LNCaP clone FGC (cell line): ENCODE data around the gene PDGFD.

Experiments used
- DNase-seq: peaks from one replicate; pipeline ENCODE4 v3.0.0-alpha.2; 2011; ENCODE audit warnings: low read depth
- H3K4me3 ChIP-seq: 2 replicates; pipeline ENCODE4 v1.5.1; 2011; ENCODE audit warnings: mild to moderate bottlenecking, low read depth, low read length, control low read depth
- CTCF ChIP-seq: IDR thresholded peaks from 2 replicates; pipeline ENCODE4 v1.5.1; 2012; ENCODE audit warnings: mild to moderate bottlenecking; ENCODE audit not compliant: control insufficient read depth, insufficient read depth; ENCODE audit errors: extremely low read depth

PDGFD gene

DNA sequence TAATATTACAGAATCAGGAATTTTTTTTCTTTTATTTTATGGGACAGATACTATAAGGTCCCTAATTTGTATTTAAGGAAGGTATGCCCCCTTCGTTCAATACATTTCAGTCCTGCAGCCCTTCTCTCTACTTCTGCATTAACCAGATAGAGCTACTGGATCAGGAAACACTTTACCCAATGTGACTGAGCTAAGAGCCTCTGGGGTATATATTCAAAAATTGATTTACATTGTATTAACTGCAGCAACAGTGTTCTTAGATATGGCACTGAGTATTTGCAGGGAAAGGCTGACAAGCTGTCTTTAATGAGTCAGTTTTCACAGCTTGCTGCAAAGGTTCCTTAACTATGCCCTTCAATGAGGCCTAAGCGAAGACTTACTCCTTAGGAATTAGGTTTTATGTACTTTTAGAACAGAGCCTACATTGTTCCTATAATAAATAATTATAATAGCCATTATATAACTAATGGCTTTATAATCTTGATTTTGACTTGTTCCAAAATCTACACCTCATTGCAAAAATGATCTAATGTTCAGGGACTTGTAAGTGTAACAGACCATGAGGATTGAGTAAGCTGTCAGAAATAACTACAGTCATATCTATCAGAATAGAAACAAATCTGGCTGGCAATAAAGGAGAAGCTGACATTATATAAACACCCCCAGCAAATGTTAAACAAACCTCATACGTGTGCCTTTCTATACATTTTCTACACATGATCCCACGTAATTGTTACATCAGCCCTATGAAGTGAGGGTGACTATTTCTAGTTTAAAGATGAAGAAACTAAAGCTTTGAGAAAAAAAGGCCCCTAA, 72.5 kb downstream of the PDGFD start:
- H3K4me3 ChIP-seq, result no peak overlapping the region
- TF ChIP-seq CTCF, result no peak
- no peak for DNase-seq

DNA sequence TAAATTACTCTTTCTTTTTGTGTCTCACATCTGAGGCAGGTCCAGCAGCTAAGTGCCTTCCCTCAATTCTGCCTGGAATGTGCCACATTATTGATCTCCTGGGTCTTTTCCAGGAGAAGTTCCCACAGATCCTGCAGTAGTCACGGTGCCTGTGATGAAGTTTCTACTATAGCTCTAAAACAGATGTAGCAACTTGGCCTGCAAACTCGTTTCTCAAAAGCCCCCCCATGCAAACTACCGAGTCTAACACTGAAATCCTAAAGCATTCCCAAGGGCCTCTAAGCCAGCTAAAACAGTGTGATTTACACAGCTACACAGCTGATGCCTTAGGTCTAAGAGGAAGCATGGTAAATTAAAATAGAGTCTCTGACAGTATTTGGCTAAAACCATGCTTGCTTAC, 73.2 kb downstream of the PDGFD start:
- TF ChIP-seq CTCF, result no peak
- no peak overlapping the region for H3K4me3 ChIP-seq
- no peak for DNase-seq

DNA sequence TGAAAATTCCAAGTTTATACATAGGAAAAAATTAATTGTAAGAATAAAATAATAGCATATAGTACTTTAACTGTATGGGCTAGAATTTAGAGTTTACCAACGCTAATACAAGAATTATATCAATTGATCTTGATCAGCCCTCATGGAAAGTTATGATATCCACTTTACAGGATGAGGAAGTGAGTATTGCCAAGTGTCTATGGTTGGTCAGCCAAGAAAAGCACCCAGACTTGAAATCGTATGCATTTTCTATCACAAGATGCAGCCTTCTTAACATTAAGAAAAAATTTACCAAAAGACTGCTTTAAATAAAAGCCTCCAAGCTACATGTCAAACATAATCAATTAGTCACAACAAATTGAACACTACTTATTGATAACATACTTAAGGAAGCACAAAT, 74.5 kb downstream of the PDGFD start:
- no peak for TF ChIP-seq CTCF
- DNase-seq, result no peak
- H3K4me3 ChIP-seq, result no peak overlapping the region

DNA sequence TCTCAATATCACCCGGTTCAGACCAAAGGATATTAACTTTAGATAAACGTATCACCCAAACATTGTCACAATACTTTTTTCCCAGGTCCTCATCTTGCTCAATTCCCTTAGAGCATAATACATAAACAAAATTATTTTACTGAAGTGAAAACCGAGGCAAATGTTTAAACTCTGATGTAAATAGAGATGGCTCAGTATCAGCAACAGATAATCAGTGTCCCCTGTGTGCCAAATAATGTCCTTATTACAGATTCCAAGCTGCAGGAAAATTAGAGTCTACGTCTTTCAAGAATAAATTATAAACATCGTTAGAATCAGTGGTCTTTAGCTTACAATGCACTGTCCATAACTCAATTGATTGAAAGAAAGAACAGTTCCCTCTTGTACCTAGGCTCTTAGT, 77.3 kb downstream of the PDGFD start:
- DNase-seq, result no peak
- no peak for TF ChIP-seq CTCF
- H3K4me3 ChIP-seq, result no peak overlapping the region

DNA sequence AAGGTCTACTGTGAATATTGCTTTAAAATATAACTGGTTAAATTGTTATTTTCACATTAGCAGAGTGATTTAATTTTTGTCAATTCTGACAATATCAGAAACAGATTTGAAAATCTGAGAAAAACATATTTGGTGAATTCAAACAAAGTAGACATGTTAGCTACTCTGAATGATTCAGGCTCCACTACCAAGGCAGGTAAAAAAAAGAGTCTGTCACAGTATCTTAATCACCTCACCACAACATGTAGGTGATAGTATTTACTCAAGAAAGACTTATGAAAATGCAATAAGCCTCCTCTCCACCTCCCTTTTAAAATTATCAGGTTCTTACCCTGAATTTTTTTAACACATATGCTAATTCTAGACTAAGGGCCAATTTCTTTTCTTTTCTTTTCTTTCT, 85.0 kb downstream of the PDGFD start:
- no peak for TF ChIP-seq CTCF
- DNase-seq, result no peak
- H3K4me3 ChIP-seq, result no peak overlapping the region

DNA sequence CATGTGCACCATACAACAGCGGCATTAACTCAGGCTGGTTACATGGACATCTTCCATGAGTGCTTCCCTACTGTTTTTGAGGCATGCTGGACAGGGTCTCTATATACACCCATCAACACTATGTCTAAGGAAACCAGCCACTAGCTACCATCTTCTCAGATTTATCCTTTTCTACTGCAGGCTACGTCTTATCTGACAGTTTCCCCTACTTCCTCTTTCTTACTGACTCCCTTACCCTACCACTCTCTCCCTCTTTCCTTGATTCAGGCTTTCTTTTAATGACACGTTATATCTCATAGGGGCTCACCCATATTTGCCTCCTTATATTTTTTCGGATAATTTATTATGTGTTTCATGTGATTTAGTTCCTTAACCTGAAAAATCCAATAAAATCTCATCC, 85.7 kb downstream of the PDGFD start:
- TF ChIP-seq CTCF, result no peak
- H3K4me3 ChIP-seq, result no peak overlapping the region
- no peak for DNase-seq

- no peak overlapping the region for H3K4me3 ChIP-seq
- DNase-seq, result no peak
- TF ChIP-seq CTCF, result no peak
Measured at GRCh38 chr11:104076455-104076854, 87.5 kb downstream of the PDGFD start.
